AML-193 (cell line): ENCODE measurements around the gene RELN.
"Not testable (repeated sequence)": the region's sequence is repeated elsewhere in the genome, so short reads cannot be mapped to it uniquely, and the experiment has no call there.

ENCODE experiments used
- DNase-seq, 2 experiments: peaks; one replicate each; lab custom pipeline; 2025; lab: John Stamatoyannopoulos, UW

RELN gene

GRCh38 chr7:103564416-103564815, 425.0 kb downstream of the RELN start:
- DNase-seq, result no peak

GRCh38 chr7:103560136-103560535, 429.3 kb downstream of the RELN start:
- no peak for DNase-seq

DNA sequence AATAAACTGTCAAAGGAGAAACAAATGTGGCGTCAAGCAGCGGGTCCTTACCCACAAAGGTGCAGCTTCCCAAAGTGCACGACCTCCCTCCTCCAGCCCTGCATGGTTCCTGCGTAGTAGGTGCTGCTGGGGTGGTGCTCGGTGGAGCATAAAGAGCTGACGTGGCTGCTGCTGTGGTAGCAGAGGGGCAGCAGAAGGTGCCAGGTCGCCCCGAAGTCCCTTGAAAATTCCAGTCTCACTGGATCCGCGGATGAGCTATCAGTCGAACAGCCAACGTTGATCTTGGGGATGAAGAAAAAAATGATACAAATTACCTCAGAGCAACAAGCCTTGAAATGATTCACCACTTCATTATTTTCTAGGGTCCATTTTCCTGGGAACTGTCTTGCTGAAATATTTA, 438.4 kb downstream of the RELN start:
- no peak for DNase-seq

- no peak for DNase-seq
Measured at GRCh38 chr7:103549786-103550185, 439.7 kb downstream of the RELN start.

- DNase-seq, result no peak
Measured at GRCh38 chr7:103547451-103548284, 441.8 kb downstream of the RELN start.

DNA sequence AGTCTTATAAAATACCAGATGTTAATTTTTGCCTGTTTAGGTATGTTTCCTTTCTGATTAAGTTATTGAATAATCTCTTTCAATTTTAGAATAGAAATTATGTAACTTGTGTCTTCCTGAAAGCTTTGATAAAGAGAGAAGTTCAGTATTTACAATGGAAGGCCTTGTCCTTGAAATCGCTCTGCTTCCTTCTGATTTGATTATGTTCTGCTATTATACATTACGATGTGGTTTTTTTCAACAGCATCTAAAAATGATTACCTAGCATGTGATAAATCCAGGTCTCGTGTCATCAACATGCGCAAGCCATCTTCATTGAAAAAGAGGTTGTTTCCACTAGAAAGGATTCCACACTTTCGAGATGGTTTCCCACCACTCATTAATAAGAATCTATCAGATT, 447.0 kb downstream of the RELN start:
- no peak for DNase-seq

DNA sequence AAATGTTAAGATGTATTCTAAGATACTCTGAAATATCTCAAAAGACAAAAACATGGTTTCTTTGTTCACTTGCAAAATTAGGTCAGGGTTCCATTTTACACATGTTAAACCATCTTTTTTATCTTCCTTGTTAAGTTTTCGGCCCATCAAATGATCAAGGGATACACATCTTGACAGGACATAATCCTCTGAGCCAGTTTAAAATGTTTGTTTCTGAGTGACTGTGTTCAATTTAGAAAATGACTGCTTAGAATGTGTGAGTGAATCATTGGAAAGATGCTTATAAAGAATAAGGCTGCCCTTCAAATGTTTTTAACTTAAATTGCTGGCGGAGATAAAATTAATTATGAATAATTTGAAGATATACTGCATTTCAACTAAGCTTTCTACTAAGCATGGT, 447.5 kb downstream of the RELN start:
- DNase-seq, result no peak

- no peak for DNase-seq
Measured at GRCh38 chr7:103541026-103541425, 448.4 kb downstream of the RELN start.

DNA sequence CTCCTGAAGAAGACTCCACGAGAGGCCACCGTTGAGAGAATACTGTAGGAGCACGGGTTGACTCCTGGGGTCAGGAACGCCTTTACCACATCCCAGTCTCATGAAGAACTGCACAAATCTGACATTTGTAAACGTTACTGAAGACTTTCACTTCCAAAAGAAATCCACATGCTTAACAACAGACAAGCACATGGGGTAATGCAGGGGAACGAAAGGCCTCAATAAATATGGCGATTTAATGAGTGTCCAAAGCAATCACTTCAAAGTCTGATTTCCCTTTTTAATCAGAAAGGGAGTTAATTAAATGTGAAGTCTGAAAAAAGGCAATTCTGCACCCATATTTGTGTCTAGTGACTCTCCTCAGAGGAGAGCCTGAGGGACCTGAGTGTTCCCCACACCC, 449.1 kb downstream of the RELN start:
- DNase-seq, result no peak

- DNase-seq, result no peak
Measured at GRCh38 chr7:103539875-103540274, 449.6 kb downstream of the RELN start.

GRCh38 chr7:103538964-103539709, 450.3 kb downstream of the RELN start:
- DNase-seq, result no peak

- no peak for DNase-seq
Measured at GRCh38 chr7:103533761-103534160, 455.7 kb downstream of the RELN start.

DNA sequence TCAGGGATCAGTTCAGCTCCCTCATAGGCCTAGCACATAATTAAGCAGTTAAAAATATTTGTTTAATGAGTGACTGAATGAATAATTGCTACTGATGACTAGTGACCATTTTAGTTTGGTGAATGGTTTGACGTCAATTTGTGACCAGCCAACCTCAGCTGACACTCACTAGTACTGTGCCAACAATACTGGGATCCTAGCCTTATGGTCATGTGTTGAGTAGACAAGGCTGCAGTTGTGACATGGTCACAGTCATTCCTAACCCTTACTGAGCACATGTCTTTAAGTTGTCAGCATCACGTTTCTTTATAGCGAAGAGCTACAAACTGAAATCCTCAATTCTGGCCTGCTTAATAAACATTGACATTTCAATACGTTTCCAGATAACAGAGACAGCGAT, 456.5 kb downstream of the RELN start:
- no peak for DNase-seq

DNA sequence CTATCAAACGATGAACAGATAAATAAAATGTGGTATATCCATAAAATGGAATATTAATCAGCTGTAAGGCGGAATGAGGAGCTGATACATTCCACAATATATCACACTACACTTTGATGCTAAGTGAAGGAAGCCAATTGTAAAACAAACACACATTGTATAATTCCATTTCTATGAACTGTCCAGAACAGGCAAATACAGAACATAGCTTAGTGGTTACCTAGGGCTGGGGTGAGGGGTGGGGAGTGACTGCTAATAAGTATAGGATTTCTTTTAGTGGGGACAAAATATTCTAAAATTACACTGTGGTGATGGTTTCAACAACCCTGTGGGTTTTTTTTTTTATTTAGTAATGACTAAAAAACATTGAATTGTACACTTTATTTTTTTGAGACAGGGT, 461.3 kb downstream of the RELN start:
- DNase-seq, result no peak

- no peak for DNase-seq
Measured at GRCh38 chr7:103525937-103526336, 463.5 kb downstream of the RELN start.

DNA sequence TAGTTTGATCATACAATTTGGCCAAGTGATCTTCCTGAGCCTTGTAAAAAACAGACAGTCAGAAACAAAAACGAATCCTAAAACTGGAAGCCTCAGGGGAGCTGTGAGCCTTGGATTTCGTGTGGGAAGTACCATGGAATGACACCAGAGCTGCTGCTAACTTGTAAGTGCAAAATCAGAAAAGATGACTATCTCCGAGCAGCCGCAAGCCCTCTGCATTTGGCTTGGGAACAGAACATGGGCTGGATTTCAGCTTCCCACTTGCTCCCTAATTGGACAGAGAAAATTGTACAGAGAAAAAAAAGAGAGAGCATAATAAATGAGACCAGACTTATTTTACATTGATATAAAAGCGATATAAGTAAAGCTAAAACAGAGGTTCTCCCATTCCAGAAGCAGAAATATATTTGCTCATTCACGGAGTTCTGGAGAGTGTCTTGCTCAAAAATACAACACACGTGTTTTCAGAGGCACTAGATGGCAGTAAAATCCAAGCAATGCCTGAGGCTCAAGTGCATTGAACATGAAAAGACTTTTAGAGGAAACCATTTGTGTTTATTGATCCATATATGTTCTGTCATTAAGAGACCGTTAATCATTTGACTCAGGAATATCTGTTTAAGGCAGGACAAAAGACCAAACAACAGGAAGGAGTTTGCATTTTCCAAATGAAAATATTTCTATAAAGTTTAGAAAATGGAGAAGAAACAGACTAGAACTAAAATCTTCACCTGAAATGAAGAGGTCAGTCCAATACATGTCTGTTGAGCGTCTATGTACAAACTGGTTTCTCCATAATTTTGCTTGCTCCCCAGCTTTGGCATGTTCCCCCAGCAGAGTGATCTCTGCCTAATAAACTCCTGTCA, 465.2 kb downstream of the RELN start:
- peak in 1 of 2 experiments; percentile 2 for DNase-seq

GRCh38 chr7:103521937-103522336, 467.5 kb downstream of the RELN start:
- DNase-seq, result no peak

- no peak for DNase-seq
Measured at GRCh38 chr7:103504505-103505135, 484.8 kb downstream of the RELN start.

DNA sequence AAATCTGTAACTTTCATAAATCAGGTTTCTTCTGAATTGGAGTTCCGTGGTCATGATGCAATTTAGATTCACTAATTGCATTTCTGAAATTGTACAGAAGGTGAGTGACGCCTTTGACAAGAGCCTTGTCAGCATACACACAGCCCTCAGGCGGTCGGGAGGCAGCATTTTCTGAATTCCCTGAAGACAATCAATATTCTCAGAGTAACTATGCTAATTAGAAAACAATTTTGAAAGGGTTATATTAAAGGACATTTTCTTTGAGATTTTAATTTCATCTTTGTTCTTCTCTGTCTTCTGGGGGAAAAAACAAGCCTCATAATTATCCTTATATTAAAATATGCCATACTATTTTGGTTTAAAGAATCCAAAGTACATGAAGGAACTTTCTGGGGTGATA, 488.3 kb downstream of the RELN start:
- DNase-seq, result no peak

- DNase-seq, result no peak
Measured at GRCh38 chr7:103499976-103500375, 489.5 kb downstream of the RELN start.

GRCh38 chr7:103487419-103487818, 502.0 kb downstream of the RELN start:
- no peak for DNase-seq

GRCh38 chr7:103486873-103487272, 502.6 kb downstream of the RELN start:
- DNase-seq, result not testable (repeated sequence)
